ENCODE data around the gene CCSER2. TPM values are rescaled to one million over a fixed set of nuclear protein-coding genes. Genes with fewer than 3 reads are reported as not detected.

CCSER2 gene
- polyA plus RNA-seq, 1 of the 3 experiments (the other 2 are of a cell fraction), result 8.5 TPM

DNA sequence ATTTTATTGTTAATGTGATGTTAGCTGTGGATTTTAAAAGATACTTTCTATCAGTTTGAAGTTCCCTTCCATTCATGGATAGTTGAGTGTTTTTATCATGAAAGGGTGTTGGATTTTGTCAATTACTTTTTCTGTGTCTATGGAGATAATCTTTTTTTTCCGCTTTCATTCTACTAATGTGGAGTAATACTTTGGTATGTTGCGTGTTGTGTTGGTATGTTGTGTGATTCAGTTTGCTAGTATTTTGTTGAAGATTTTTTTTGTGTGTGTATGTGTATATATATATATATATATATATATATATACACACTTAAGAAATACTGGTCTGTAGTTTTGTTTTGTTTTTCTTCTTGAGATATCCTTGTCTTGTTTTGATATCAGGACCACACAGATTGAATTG, 100.3 kb downstream of the CCSER2 start:
- no peaks in the 10 kb centered on the region for H4K20me1 ChIP-seq (ENCODE audit: insufficient read depth)
- 91% methylated on average over 2 of the region's 2 CpGs for WGBS (ENCODE audit: low lambda C conversion rate)
- no peak overlapping the region for H3K27ac ChIP-seq (ENCODE audit: low read depth in 2 of 2, low read length in 1 of 2)
- TF ChIP-seq ZBTB33 (IDR thresholded peaks at IDR 0.05; ENCODE audit: borderline replicate concordance, low read depth) (no peak), TCF12 (IDR thresholded peaks at IDR 0.05) (no peak), RXRA (IDR thresholded peaks at IDR 0.05; ENCODE audit: borderline replicate concordance, low read depth) (no peak), TAF1 (IDR thresholded peaks at IDR 0.05; ENCODE audit: borderline replicate concordance, low read depth, low read length) (no peak), RAD21 (IDR thresholded peaks at IDR 0.05; ENCODE audit: low read length) (no peak), CTCF (IDR thresholded peaks at IDR 0.05) (no peak)
- no peaks in the 10 kb centered on the region for H3K9me3 ChIP-seq
- H3K4me1 ChIP-seq (ENCODE audit: control insufficient read depth in 1 of 2, insufficient read depth in 2 of 2, low read depth in 1 of 2, low read length in 1 of 2), result peaks cover 11 to 20% of the 10 kb centered on the region in 2 experiments; a peak in 3 of 4 replicates
- H2AFZ ChIP-seq (ENCODE audit: low read depth), result no peak overlapping the region
- ChIA-PET POLR2A (no interaction called here), CTCF (interaction anchor here (0.7 to 1.1 kb wide), 4 partner anchors 35 to 170 kb away, joined by 3 to 5 read pairs (median 3); no protein-coding TSS in a partner anchor)
- H3K27me3 ChIP-seq (ENCODE audit: insufficient read depth), result no peaks in the 10 kb centered on the region
- peaks cover 12 to 15% of the 10 kb centered on the region in 2 experiments for H3K36me3 ChIP-seq (replicated peaks in 1 of 2; ENCODE audit: control insufficient read depth in 1 of 2, insufficient read depth in 2 of 2, low read length in 1 of 2)
- DNase-seq, result no peak
- no peak overlapping the region for H3K4me2 ChIP-seq
- H3K79me2 ChIP-seq (ENCODE audit: insufficient read depth), result peaks cover 72% of the 10 kb centered on the region
- H3K4me3 ChIP-seq (ENCODE audit: low read depth in 2 of 2, low read length in 1 of 2), result no peak overlapping the region
- H3F3A ChIP-seq (replicated peaks; ENCODE audit: insufficient read depth), result peaks cover 9% of the 10 kb centered on the region
- H3K9ac ChIP-seq, result no peak overlapping the region
- no peaks in the 10 kb centered on the region for H3K9me2 ChIP-seq

GRCh38 chr10:84429926-84430520, 101.6 kb downstream of the CCSER2 start:
- H3K9ac ChIP-seq, result no peak overlapping the region
- peaks cover 12 to 15% of the 10 kb centered on the region in 2 experiments for H3K36me3 ChIP-seq (replicated peaks in 1 of 2; ENCODE audit: control insufficient read depth in 1 of 2, insufficient read depth in 2 of 2, low read length in 1 of 2)
- H3K4me3 ChIP-seq (ENCODE audit: low read depth in 2 of 2, low read length in 1 of 2), result no peak overlapping the region
- no peaks in the 10 kb centered on the region for H3K9me2 ChIP-seq
- no peak overlapping the region for H3K27ac ChIP-seq (ENCODE audit: low read depth in 2 of 2, low read length in 1 of 2)
- 75% methylated on average over 2 of the region's 2 CpGs for WGBS (ENCODE audit: low lambda C conversion rate)
- H3K4me2 ChIP-seq, result no peak overlapping the region
- peaks cover 4 to 11% of the 10 kb centered on the region in 2 experiments; a peak in 3 of 4 replicates for H3K4me1 ChIP-seq (ENCODE audit: control insufficient read depth in 1 of 2, insufficient read depth in 2 of 2, low read depth in 1 of 2, low read length in 1 of 2)
- peaks cover 70% of the 10 kb centered on the region for H3K79me2 ChIP-seq (ENCODE audit: insufficient read depth)
- no peaks in the 10 kb centered on the region for H4K20me1 ChIP-seq (ENCODE audit: insufficient read depth)
- ChIA-PET CTCF (interaction anchor here (0.8 to 2.5 kb wide), 15 partner anchors 9 to 166 kb away, joined by 3 to 13 read pairs (median 5); no protein-coding TSS in a partner anchor), POLR2A (no interaction called here)
- no peak for TF ChIP-seq RXRA (IDR thresholded peaks at IDR 0.05; ENCODE audit: borderline replicate concordance, low read depth)
- peak; percentile 47; the same call in 1 of the 2 replicates for TF ChIP-seq SMC3 (IDR thresholded peaks at IDR 0.05; ENCODE audit: low read depth, low read length)
- TF ChIP-seq CTCF (IDR thresholded peaks at IDR 0.05), result peak; percentile 73
- TF ChIP-seq RCOR1 (IDR thresholded peaks at IDR 0.05; ENCODE audit: low read length), result no peak
- TF ChIP-seq RAD21 (IDR thresholded peaks at IDR 0.05; ENCODE audit: low read length), result peak; percentile 59
- H3K9me3 ChIP-seq, result no peaks in the 10 kb centered on the region
- H2AFZ ChIP-seq (ENCODE audit: low read depth), result no peak overlapping the region
- no peaks in the 10 kb centered on the region for H3F3A ChIP-seq (replicated peaks; ENCODE audit: insufficient read depth)
- no peaks in the 10 kb centered on the region for H3K27me3 ChIP-seq (ENCODE audit: insufficient read depth)
- DNase-seq, result peak; percentile 30

Data from SK-N-SH (cell line).